Right renal pelvis (tissue), 4 donors: ENCODE measurements around the gene FIGLA. TPM values are rescaled to one million over a fixed set of nuclear protein-coding genes. Genes with fewer than 3 reads are reported as not detected.
"Not testable (repeated sequence)": the region's sequence is repeated elsewhere in the genome, so short reads cannot be mapped to it uniquely, and the experiment has no call there.

ENCODE experiments used
- DNase-seq, 4 donors: peaks; one replicate each; pipeline ENCODE4 v3.0.0-alpha.2; 2013; ENCODE audit warnings: low read depth in 4 of 4, low spot score in 3 of 4, missing footprints in 1 of 4
- polyA plus RNA-seq, 4 donors: library from polyadenylated mRNA; unstranded; fragments of 120-200 nt; gene quantifications; one replicate each; pipeline ENCODE4 v1.2.1, GENCODE V29; 2013; ENCODE audit not compliant: insufficient read length in 4 of 4

FIGLA gene
- polyA plus RNA-seq, 4 donors: not detected

- no peak for DNase-seq
Observed at GRCh38 chr2:70747284-70747683, 43.2 kb downstream of the FIGLA start.

- no peak for DNase-seq
Observed at GRCh38 chr2:70746094-70746974, 44.1 kb downstream of the FIGLA start.

GRCh38 chr2:70745276-70745825 is 45.1 kb downstream of the FIGLA start:
- DNase-seq: no peak

- no peak for DNase-seq
Observed at GRCh38 chr2:70744397-70744796, 46.0 kb downstream of the FIGLA start.

- DNase-seq: no peak
Observed at GRCh38 chr2:70743677-70744076, 46.8 kb downstream of the FIGLA start.

- DNase-seq: no peak
Observed at GRCh38 chr2:70743068-70743467, 47.4 kb downstream of the FIGLA start.

- DNase-seq: not testable (repeated sequence)
Observed at GRCh38 chr2:70739492-70739891, 51.0 kb downstream of the FIGLA start.

- DNase-seq: no peak
Observed at GRCh38 chr2:70738159-70738558, 52.3 kb downstream of the FIGLA start.

GRCh38 chr2:70735071-70735470 is 55.4 kb downstream of the FIGLA start:
- no peak for DNase-seq

GRCh38 chr2:70733646-70734180 is 56.7 kb downstream of the FIGLA start:
- DNase-seq: no peak

- DNase-seq: no peak
Observed at GRCh38 chr2:70732766-70733645, 57.4 kb downstream of the FIGLA start.

- no peak for DNase-seq
Observed at GRCh38 chr2:70730730-70731129, 59.7 kb downstream of the FIGLA start.

- no peak for DNase-seq
Observed at GRCh38 chr2:70729647-70730046, 60.8 kb downstream of the FIGLA start.

- no peak for DNase-seq
Observed at GRCh38 chr2:70728128-70728527, 62.3 kb downstream of the FIGLA start.

Other genes starting within 250 kb of the FIGLA start
- 10 to 100 TPM; 18.4 to 21.1 (median 19.4) TPM for gene TGFA, start 236.8 kb downstream of the FIGLA start, polyA plus RNA-seq
- gene ADD2, start 22.4 kb downstream of the FIGLA start, polyA plus RNA-seq: 1 to 10 TPM; 5.0 to 5.6 (median 5.3) TPM
- under 1 TPM in 2 of 4 donors, not detected in 2; 0.08 to 0.10 TPM for gene CLEC4F, start 30.0 kb upstream of the FIGLA start, polyA plus RNA-seq
- under 1 TPM in 2 of 4 donors, not detected in 2; 0.08 to 0.17 TPM for gene CD207, start 45.2 kb upstream of the FIGLA start, polyA plus RNA-seq
- gene VAX2, start 109.9 kb upstream of the FIGLA start, polyA plus RNA-seq: under 1 TPM; 0.17 to 0.54 (median 0.43) TPM
- 10 to 100 TPM; 58.2 to 95.4 (median 83.4) TPM for gene ATP6V1B1, start 145.3 kb upstream of the FIGLA start, polyA plus RNA-seq
- 1 to 10 TPM in 1 of 4 donors, under 1 TPM in 3; 0.47 to 1.1 (median 0.71) TPM for gene ANKRD53, start 188.0 kb upstream of the FIGLA start, polyA plus RNA-seq
- gene TEX261, start 204.2 kb upstream of the FIGLA start, polyA plus RNA-seq: 10 to 100 TPM; 53.3 to 66.6 (median 57.8) TPM